GM19455 (cell line): ENCODE measurements around the gene KRTAP10-10.
"Not testable (repeated sequence)": the region's sequence is repeated elsewhere in the genome, so short reads cannot be mapped to it uniquely, and the experiment has no call there.

Source experiments
- ATAC-seq: cut with Tn5 transposase; IDR thresholded peaks from one replicate; pipeline ENCODE4 v1.9.1; 2021; ENCODE audit not compliant: unreplicated experiment

KRTAP10-10 gene

DNA sequence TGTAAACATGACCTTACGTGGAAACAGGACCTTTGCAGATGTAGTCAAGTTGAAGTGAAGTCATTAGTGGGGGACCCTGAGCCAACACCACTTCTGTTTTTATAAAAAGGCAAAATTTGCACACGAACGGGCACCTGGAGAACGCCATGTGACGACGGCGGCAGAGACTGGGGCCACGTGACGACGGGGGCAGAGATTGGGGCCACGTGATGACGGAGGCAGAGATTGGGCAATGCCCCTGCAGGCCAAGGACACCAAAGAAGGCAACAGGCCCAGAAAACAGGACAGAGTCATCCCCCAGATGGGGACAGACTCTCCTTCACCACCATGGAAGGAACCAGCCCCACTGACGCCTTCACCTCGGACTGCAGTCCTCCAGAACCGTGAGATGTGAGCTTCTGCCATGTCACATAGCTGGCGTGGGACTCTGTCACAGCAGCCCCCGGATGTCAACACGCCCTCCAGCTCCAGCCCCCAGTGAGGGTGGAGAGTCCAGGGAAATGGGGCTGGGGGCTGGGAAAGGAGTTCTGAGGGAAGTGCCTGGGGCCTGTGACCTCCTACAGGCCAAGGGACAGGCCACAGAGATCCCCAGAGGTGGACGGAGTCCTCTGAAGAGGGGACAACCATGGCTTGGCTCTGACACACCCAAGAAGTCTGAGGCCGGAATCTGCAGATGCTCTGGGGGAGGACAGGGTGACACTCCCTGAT is 13.3 kb downstream of the KRTAP10-10 start:
- ATAC-seq = no peak

DNA sequence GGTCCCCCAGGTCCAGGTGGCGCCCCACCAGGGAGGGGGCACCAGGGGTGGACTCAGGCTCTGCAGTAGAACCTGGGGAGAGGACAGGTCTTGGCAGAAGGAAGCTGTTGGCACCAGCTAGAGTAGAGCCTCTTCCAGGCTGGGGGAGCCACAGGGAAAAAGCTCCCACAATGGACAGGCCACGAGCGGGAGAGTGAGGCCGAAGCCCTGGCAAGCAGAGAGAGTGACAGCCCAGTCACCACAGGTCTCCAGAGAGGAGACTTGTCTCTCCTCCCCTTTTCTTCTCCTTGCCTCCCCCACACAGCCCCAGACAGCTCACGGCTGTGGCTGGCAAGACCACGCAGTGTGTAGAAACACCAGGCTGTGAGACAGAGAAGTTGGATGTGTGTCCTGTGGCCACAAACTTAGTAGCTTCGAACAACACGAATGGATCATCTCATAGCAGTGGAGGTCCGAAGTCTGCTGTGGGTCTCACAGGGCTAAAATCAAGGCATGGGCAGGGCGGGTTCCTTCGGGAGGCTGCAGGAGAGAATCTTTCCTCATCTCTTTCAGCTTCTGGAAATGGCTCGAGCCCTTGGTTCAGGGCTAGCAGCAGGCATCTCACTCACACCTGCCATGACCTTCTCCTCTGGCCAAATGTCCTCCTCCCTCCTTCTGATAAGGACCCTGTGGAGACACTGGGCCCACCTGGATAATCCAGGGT is 14.0 kb downstream of the KRTAP10-10 start:
- ATAC-seq = no peak

DNA sequence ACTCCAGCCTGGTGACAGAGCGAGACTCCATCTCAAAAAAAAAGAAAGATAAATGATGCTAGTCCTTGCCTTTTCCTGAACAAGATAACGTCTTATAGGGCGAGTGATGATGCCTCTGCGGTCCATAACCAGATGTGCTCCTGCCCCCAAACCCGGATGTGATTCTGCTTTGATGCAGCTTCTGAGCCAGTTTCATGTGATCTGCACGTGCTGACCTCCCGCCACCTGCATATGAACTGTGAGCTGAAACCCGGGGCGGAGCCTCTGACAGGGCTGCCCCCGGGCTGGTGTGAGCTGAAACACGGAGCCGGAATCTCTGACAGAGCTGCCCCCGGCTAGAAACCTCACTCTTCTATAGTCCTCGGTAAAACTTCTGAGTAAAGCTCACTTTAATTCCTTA is 16.0 kb downstream of the KRTAP10-10 start:
- no peak for ATAC-seq

DNA sequence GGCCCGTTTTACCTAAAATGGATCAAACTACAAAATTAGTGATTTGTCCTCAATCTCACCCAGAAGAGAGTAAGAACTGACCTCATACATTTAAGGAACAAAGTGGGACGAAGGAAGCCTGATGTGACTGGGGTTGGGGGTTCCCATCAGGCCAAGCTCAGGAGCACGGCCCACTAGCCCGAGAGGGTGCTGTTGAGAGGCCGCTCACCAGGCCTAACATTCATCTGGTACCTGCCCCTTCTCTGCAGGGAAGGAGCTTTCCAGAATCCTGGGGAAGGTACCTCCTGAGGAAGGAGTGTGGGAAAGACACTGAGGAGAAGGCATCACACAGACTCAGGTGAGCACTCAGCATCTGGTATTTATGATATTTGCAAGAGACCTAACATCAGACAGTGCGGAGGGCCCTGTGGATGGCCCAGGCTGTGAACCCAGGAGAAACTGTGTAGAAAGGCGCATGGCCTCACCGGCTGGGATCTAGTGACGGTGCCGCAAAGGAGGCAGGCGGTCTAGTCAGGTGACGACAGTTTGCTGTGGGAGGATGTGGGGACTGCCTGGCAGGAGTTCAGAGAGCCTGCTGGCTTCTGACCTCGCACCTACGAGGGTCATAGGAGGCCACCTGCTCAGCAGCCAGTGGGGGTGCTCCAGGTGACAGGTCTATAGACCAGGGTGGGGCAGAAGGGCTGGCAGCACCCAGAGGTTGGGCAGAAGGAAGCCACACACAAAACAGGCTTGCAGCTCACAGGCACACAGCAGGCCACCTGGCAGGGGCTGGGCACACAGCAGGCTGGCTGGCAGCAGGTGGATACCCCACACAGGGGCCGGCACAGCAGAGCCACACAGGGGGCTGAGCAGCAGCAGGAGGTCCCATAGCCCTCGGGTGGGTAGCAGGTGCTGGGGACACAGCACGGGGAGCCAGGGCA is 16.8 kb downstream of the KRTAP10-10 start:
- ATAC-seq = no peak

DNA sequence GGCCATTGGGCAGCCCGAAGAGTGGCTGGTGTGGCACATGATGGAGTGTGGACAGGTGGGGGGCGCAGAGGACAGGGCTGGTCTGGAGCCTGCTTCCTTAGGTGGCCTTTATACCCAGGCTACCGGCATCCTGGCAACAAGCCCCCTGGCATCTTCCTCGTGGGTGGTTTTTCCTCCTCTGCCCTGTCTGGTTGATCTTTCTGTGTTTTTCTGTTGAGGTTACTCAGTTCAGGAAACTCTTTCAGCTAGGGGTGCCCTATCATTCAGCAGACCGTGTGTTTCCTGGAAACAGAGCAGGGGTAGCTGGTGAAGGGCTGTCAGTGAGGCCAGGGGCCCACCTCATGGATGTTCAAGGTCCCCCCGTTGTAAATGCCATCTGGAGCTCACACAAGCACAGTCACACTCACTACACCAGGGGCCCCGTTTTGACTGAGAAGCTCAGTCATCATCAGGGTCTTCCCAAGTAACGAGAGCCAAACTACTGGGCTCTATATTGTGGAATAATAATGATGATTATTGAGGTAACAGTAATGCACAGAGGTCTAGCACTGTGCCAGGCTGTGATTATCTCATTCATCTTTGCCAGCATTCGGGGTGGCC is 17.5 kb downstream of the KRTAP10-10 start, which contains the start of gene KRTAP12-4:
TSS of gene KRTAP12-4 (minus strand) at position 84 of the 600 bp plus-strand sequence. CDS start at position 39, 45 bp downstream.
- no peak for ATAC-seq

DNA sequence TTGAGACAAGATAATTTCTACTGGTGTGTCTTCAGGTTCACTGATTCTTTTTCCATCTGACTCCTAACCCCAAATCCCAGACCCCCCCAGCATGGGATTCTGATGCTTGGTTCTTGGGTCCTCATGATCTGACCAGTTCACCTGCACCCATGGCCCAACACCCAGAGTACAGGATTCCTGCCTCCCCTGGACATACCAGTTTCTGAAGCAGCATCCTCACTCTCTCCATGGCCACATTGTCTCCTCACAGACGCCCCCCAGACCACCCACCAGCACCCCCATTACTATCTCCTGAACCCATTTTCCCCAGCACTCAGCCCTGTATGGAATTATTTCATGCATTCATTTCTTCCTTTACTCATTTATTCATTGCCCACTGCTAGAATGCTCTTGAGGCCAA is 19.7 kb downstream of the KRTAP10-10 start:
- no peak for ATAC-seq

DNA sequence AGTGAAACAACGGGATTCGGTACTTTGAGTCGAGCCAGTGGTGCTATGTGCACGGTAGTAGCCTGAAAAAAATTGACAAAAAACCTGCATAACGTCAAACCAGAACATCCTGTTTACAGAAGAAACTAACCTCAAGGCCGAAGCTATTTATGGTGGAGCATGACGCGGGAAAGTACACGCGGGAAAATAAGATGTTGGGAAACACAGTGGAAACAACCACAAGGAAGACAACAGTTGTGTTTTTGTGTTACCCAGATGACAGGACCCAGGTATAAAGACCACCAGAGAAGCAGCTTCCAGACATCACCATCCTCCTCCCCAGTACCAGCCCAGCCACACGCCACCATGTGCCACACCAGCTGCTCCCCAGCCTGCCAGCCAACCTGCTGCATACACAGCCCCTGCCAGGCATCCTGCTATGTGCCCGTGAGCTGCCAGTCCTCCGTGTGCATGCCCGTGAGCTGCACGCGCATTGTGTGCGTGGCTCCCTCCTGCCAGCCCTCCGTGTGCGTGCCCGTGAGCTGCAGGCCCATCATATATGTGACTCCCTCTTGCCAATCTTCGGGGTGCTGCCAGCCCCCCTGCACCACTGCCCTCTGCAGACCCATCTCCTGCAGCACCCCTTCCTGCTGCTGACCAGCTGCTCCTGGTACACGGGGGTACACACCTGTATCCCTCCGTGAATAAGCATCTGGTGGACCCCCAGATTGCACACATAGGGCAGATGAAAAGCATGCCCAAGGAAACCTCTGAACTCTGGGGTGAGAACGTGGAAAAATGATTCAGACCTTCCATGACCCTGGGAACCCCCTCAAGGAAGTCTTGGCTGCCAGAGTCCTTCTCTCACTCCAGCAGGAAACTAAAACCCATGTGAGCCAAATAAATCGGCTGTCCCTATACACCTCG is 20.7 kb downstream of the KRTAP10-10 start, which contains the start of gene KRTAP12-3:
TSS of gene KRTAP12-3 (plus strand) at position 298 of the 906 bp plus-strand sequence. CDS start at position 346, 48 bp downstream.
- no peak for ATAC-seq

DNA sequence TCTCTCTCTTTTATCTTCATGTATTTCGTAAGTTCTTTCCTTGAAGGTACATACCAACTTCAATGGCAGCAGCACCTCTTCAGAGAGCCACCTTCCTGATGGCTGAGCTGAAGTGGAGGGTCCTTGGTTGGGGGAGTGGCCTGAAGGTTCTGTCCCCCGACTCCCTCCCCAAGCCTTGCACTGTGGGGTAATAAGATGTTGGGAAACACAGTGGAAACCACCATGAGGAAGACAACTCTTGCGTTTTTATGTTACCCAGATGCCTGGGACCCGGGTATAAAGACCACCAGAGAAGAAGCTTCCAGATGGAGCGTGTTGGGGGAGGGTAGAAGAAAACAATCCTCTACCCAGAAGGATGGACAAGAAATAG is 21.4 kb downstream of the KRTAP10-10 start:
- ATAC-seq = no peak

DNA sequence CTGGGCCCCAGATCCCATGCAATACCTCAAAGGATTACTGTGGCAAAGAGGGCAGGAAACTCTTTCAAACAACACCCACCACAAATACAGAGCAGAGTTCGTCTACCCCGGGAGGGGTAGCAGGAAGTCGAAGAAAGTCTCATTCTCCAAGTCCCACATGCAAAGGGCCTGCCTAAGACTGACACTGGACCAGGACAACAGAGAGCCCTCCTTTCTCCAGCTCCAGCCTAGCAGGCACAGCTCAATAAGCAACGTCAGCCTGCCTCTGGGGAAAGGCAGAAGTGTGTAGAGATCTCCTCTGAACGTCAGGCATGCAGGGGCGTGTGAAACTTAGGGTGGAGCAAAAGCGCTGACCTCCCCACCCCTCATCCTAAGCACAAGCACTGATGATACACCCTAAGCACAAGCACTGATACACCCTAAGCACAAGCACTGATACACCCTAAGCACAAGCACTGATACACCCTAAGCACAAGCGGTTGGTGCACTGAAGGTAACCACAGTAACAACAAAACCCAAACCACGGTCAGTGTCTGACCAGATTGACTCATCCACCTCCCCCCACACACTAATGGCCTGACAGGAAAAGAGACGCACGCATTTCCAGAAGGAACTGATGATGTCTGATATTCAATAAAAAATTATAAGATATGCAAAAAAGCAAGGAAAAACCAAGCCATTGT is 21.9 kb downstream of the KRTAP10-10 start:
- ATAC-seq = no peak

DNA sequence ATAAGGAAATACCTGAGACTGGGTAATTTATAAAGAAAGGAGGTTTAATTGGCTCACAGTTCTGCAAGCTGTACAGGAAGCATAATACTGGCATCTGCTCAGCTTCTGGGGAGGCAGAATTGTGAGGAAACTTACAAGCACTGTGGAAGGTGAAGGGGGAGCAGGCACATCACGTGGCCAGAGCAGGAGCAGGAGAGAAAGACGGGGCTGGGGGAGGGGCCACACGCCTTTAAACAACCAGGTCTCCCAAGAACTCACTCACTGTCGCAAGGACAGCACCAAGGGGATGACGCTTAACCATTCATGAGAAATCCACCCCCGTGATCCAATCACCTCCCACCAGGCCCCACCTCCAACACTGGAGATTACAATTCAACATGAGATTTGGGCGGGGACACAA is 24.4 kb downstream of the KRTAP10-10 start:
- not testable (repeated sequence) for ATAC-seq

DNA sequence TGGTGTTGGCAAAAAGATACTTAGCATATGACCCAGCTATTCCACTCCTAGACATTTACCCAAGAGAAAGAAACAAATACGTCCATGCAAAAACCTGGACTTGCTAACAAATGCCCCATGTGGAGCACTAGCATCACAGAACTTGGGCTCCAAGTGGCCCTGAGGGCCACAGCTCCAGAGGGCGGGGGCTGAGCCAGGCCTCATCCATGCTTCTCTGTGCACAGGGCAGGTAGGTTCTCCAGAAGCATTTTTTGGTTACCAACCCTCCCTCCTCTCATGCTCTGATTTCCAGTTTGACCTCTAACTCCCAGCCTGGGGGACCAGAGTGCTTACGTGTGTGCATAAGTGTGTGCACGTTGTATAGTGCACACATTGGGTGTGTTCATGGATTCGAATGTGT is 27.5 kb downstream of the KRTAP10-10 start:
- no peak for ATAC-seq

DNA sequence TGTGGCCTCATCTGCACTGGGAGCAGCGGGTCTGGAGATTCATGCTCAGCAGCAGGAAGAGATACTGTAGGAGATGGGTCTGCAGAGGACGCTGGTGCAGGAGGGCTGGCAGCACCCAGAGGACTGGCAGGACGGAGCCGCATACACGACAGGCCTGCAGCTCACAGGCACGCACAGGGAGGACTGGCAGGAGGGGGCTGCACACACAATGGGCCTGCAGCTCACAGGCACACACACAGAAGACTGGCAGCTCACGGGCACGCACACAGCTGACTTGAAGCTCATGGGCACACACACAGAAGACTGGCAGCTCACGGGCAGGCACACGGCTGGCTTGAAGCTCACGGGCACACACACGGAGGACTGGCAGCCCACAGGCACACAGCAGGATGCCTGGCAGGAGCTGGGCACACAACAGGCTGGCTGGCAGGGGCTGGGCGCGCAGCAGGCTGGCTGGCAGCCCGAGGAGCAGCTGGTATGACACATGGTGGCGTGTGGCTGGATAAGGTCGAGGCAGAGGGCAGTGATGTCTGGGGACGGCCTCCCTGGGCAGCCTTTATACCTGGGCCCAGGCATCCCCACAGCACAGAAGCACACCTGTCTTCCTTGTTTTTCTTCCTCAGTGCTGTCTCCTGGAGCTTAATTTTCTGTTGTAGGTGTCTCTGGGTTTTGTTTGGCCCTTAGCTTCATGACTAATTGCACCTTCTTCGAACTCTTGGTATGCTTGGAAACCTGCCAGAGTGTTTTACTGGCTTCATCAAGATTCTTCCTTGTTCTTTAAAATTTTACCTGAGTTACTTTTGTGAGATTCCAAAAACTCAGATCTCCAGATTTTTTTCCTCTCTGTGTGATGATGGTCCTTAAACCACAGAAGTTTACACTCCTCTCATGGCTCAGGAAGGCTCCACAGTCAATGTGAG is 29.5 kb downstream of the KRTAP10-10 start, which contains the start of gene KRTAP12-2:
TSS of gene KRTAP12-2 (minus strand) at position 527 of the 920 bp plus-strand sequence. CDS start at position 486, 41 bp downstream.
- ATAC-seq = no peak

DNA sequence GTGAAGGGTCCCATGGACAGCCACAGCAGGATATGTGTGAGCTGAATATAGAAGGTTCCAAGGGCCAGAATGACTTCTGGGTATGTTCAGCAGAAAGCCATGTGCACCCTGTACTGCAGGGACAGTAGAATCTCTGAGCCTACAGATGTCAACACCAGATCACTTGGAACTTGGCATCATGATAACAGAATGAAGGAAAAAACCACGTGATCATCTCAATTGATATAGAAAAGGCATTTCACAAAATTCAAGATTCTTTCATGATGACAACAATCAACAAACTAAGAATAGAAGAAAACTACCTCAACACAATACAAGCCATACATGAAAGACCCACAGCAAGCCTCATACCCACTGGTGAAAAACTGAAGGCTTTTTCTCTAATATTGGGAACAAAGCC is 30.5 kb downstream of the KRTAP10-10 start:
- ATAC-seq = no peak

DNA sequence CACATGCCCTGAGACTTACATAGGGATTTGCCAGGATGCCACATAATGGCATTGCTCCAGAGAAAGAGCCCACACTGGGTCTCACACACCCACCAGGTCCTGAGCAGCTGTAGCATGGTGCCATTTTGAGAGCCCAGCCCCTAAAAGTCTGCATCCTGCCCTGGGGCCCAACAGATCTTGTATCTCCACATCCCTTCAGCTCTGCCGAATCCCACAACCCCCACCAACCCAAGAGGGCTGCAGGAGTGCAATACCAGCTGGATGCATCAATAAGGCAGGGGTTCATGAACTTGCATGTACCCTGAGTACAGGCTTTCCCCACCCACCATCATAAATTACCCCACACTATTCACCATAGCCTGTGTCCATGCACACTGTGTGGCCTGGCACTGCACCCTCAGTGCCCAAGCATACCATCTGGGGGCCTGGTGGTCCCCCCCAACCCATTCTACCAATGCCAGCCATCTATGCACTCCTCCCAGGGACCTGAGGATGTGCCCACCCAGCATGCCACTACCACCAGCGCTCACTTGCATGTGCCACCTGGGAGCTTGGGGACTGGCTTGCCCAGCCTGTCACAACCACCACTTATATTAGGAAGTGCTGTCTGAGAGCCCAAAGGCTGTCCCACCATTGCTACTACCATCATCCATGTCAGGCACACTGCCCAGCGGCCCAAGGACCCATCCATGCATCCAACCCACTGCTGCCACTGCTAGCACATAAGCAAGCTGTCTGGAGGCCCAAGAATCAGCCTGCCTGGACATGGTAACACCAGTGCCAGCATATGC is 33.7 kb downstream of the KRTAP10-10 start:
- ATAC-seq = no peak

DNA sequence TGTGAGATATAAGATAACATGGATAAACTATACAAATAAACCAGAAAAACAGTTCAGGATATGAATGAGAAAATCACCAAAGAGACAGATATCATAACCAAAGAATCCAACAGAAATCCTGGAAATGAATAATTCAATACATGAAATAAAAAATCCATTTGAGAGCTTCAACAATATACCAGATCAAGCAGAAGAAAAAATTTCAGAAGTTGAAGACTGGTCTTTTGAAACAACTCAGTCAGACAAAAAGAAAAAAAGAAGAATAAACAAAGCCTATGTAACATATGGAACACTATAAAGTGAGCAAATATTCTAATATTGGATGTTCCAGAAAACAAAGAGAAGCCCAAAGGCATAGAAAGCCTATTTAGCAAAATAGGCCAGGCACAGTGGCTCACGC is 34.8 kb downstream of the KRTAP10-10 start:
- no peak for ATAC-seq

DNA sequence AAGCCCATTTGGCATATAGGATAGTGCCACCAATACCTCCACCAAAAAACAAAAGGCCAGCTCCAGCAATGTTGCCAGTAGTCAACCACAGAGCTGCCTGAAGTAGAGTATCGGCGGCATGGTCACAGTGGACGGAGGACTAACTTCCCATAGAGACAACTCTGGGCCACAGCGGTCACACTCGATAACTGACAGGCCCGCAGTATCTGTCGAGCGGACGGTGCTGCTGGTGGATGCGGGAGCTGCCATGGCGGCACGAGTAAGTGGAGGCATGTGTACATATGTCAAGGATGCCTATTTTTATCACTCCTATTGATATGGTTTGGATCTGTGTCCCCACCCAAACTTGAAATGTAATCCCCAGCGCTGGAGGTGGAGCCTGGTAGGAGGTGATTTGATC is 40.7 kb downstream of the KRTAP10-10 start:
- no peak for ATAC-seq

DNA sequence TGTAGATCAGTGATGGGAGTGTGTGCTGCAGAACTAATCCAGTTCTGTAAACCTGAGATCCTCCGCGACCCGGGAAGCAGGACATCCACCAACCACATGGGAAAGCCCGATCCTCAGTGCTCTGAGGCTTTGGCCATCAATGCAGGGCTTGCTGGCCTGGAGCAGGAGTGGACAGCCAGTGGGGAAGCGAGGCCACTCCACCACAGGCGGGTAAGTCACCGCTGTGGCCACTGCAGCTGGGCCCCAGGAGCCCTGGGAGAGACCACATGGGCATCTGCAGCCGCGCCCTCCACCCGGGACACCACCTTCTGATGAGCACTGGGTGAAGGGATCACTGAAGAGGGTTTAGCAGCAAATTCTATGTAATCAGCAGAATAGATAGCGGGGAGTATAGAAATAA is 44.0 kb downstream of the KRTAP10-10 start:
- no peak for ATAC-seq
